Mammary epithelial cell (primary cell): ENCODE data around the gene SH3GL1.

Source experiments
- CTCF ChIP-seq, 2 donors: IDR thresholded peaks in 1 of 2; conservative IDR thresholded peaks in 1 of 2; 2 replicates each; pipeline ENCODE4 v1.5.1; 2011 to 2012; ENCODE audit warnings: inconsistent platforms in 2 of 2, low read length in 2 of 2, mild to moderate bottlenecking in 2 of 2, control low read depth in 1 of 2, low read depth in 1 of 2; ENCODE audit not compliant: insufficient read depth in 1 of 2; ENCODE audit errors: extremely low read depth in 1 of 2
- EZH2 ChIP-seq: IDR thresholded peaks from 2 replicates; pipeline ENCODE4 v1.6.1; 2012; ENCODE audit warnings: low read length, inconsistent platforms, borderline replicate concordance

- TF ChIP-seq EZH2 (no peak), CTCF (conservative IDR thresholded peaks at IDR 0.05 in 1 of 2, IDR thresholded peaks at IDR 0.05 in 1 of 2; ENCODE audit: extremely low read depth in 1 of 2, insufficient read depth in 1 of 2, low read depth in 1 of 2, low read length in 2 of 2) (no peak)
These were observed 34.0 kb upstream of the SH3GL1 start for GRCh38 chr19:4434391-4434790.
